HK-2 (cell line): ENCODE results near the gene PUSL1.

Experiments
- DNase-seq: peaks from one replicate; pipeline ENCODE4 v3.0.0-alpha.2; 2018; ENCODE audit not compliant: unreplicated experiment

Gene PUSL1

DNA sequence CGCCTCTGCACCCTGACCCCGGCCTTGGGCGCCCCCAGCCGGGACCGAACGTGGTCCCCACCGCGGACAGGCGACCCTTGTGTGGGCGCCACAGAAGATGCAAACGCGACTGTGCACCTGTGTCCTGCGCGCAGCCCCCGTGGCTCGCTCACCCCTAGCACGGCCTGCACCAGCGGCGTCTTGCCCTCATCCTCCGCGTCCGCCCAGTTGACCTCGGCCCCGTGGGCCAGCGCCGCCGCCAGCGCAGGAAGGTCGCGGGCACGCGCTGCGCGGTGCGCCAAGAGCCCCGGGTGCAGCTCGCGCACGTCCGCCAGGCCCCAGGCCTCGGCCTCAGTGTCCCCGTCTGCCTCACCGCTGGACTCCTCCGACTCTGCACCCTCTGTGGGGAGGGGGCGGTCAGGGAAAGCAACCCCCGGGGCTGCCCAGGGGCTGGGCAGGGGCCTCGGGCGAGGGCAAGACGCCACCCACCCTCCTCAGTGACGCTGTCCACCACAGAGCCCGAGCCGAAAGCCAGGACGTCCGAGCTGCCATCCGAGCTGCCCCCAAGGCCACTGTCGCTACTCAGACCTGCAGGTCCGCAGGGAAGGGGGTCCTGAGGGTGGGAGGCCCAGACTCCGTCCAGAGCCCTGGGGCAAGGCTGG lies 14.0 kb upstream of the PUSL1 start:
- DNase-seq = no peak

DNA sequence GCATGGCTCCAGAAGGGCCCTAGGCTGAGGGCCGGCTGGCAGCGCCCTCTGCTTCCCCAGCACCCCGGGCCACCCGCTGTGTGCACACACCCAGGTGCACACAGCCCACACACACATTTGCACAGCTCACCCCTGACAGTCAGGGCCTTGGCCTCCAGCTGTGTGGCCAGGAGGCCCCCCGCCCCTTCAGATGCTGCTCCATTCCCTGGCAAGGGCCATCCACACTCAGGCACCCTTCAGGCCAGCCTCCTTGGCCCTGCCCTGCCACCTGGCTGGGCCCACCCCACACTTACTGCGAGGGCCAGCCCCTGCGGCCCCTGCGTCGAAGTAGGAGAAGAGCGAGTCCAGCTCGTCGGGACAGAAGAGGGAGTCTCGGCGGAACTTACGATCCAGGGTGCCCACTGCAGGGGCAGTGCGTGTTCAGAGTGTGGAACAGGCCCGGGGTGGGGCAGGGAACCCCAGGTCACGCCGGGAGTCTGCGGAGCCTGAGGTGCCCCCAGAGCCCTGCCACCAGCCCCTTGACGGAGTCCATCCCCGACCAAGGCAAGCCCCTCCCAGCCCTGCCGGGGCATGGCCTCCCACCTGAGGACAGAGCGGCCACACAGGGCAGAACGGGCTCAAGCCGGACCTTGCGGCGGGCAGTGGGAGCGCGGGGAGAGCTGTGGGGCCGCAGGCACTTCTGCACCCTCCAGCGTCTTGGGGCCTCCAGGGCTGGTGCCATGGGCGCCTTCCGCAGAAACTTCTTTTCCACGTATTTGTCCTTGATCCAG lies 13.1 kb upstream of the PUSL1 start:
- DNase-seq = no peak

DNA sequence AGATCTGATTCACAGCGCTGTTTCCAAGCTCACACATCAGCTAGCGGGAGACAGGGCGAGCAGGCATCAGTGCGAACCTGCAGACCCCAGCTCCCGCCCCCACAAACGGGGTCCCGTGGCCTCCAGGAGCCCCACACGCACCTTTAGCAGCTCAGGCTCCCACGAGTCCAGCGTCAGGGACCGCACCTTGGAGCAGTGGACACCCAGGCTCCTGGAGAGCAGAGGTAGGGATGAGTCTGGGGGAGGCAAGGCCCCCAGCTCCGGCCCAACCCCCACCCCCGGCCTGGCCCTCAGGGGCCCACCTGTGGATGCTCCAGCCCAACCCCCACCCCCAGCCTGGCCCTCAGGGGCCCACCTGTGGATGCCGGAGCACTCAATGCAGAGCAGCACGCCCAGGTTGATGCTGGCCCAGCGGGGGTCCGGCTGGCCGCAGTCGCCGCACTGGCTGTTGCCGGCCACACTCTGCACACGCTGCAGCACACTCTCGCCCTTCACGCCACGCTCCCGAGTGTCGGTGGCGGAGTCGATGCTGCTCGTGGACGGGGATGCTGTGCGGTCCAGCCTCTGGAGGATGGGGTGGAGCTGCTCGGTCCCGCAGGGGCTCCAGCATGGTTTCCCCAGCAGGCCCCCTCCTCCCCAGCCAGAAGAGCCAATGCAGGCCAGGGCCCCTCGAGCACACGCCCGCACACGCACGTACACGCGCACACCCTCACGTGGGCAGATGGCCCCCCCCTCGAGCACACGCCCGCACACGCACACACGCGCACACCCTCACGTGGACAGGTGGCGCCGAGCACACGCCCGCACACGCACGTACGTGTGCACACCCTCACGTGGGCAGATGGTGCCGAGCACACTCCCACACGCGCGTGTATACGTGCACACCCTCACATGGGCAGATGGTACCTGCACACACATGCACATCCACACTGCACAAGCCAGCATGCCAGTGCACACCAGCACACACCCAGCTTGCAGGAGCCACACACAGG lies 12.0 kb upstream of the PUSL1 start:
- no peak for DNase-seq

DNA sequence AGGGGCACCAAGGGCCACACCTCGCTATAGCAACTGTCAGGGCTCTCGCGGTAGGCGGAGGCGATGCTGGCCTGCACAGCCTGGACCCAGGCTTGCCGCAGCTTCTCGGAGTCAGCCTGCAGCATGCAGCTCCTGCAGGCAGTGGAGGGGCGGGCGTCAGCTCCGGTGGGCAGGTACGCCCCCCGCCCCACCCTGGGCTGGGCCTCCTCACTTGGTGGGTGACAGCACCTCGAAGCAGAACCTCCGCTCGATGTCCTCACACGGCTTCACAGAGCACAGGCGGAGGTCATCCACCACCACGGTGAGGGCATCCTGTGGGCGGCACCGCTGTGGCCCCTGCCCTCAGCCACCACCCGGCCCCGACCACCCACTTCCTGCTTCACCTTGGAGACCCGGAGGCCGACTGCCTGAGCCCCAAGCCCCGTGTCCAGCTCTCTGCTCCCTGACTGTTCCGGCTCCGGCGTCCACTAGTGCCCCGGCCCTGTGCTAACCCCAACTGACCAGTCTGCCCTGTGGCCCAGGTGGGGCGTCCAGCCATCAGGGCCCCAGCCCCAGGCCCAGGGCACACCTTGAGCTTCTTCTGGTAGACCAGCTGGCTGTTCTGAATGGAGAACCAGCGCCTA lies 10.5 kb upstream of the PUSL1 start:
- no peak for DNase-seq

DNA sequence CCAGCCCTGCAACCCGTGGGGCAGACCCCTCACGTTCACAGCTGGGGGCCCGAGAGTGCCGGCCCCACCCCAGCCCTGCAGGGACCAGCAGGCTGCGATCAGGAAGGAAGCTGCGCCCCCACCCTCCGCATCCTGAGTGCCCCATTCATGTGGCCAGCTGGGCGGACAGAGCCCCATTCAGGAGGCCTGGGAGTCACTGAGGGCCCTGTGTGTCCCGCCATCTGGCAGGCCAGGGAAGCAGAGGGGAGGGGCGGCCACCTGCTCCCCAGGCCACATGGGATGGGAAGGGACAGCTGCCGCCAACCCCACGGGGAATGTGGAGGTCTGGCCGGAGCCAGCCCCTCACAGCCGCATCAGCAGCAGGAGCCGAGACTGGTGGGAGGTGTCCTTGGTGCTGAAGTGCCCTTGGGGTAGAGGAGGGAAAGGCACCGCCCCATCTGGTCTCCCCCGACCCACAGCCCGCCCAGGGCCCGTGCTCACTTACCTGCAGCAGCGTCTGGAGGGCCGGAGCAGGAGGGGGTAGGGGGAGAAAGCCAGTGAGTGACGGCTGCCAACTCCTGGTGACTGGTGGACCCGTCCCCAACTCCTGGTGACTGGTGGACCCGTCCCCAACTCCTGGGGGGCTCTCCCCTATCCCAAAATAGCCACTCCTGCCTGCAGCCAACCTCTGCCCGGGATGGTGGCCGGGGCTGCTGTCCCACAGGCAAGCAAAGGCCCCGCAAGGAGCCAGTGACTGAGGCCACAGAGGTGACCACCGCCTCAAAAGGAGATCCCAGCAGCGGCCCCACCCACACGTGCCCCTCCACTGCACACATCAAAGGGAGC lies 9.3 kb upstream of the PUSL1 start:
- DNase-seq = no peak

DNA sequence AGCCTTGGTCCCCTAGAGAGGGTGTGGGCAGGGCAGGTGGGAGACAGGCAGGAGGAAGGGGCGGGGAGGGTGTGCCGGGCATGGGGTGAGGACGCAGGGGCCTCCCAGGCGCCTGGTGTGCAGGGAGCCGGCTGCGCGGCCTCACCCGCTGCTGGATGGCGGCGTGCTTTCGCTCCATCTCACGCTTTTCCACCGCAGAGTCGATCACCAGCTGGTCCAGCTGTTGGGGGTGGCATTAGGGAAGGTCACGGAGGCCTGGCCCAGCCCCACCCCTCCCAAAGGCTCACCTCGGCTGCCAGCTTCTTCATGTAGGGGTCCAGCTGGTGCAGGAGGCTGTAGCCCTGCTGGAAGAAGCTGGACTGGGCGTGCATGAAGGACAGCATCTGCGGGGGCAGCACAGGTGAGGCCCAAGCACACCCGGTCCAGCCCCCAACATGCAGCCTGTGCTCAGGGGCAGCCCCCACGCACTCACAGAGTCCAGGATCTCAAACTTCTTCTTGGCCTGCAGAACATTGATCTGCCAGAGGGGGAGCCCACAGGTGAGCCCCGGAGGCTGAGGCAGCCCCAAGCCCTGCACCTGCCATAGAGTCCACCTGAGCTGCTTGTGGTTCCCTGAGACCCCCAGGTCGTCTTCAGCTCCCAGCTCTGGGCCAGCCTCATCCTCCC lies 8.6 kb upstream of the PUSL1 start:
- no peak for DNase-seq

DNA sequence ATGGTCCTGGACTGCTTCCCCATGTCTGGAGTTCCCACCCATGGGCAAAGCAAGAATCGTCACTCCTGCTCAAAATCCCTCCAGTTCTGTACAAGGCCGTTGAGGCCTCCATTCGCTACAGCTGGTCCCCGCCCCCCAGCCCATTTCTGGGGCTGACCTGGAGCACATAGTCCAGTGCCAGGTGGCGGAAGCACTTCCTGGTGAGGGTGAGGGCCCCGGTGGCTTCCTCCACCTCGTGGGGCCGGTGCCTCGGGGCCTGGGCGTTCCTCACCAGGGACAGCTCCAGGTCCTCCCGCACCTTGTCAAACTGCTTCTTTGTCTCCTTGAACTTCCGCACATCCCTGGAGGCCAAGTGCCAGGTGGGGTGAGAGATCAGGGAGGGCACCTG lies 8.1 kb upstream of the PUSL1 start:
- DNase-seq = no peak

DNA sequence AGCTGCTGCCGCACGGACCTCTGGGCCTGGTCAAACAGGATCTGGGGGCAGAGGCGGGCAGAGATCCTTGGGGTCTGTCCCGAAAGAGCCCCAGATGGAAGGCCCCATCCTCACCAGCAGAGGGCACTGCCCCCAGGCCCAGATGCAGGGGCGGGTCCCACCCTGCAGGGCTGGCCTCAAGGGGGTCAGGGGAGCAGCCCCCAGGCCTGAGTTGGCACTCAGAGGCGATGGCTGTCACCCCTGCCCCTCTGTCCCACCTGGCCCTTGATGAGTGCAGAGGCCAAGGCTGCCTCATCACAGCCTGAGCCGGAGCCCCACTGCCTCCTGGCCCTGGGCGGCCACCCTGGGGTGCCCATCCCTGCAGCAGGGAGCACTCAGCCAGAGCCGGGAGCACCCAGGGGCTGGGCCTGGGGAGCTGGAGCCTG lies 6.4 kb upstream of the PUSL1 start:
- DNase-seq = no peak

DNA sequence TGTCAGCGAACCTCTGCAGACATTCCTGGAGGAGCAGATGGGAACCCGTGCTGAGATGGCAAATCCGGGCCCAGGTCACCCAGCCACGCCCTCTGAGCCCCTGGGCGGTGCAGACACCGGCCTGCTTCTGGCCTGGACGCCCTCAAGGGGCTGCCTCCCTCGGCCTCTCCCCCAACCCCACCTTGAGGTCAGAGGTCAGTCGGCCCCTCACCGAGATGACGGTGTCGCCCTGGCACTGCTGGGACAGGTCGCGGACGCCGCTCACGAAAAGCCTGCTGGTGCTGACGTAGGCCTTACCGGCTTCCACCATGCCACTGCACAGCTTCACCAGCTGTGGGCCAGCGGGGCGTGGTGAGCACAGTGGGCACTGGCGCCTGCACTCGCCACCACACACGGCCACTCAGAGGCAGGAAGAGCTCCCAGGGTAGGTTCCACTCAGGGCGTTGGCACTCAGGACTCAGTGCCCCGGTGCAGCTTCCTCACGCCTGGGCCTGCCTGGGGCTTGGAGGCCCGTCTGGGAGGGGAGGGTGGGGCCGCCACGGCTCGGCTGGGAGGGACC lies 5.4 kb upstream of the PUSL1 start:
- DNase-seq = no peak

DNA sequence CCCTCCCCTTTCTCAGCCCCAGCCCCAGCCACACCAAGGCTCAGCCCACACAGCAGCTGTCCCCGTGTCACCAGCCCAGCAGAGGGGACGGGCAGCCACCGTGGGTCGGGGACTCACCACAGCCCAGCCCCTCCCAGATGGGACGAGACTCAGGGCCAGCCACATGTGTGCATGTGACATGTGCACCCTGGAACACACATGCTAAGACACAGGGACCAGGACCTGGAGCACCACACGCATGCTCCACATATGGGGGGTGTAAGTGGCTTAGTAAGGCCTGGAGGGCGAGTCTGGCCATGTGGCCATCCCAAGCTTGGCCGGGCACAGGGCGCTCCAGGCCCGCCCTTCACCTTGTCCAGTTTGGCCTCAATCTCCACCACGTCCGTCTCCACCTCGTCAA lies 4.7 kb upstream of the PUSL1 start:
- no peak for DNase-seq

DNA sequence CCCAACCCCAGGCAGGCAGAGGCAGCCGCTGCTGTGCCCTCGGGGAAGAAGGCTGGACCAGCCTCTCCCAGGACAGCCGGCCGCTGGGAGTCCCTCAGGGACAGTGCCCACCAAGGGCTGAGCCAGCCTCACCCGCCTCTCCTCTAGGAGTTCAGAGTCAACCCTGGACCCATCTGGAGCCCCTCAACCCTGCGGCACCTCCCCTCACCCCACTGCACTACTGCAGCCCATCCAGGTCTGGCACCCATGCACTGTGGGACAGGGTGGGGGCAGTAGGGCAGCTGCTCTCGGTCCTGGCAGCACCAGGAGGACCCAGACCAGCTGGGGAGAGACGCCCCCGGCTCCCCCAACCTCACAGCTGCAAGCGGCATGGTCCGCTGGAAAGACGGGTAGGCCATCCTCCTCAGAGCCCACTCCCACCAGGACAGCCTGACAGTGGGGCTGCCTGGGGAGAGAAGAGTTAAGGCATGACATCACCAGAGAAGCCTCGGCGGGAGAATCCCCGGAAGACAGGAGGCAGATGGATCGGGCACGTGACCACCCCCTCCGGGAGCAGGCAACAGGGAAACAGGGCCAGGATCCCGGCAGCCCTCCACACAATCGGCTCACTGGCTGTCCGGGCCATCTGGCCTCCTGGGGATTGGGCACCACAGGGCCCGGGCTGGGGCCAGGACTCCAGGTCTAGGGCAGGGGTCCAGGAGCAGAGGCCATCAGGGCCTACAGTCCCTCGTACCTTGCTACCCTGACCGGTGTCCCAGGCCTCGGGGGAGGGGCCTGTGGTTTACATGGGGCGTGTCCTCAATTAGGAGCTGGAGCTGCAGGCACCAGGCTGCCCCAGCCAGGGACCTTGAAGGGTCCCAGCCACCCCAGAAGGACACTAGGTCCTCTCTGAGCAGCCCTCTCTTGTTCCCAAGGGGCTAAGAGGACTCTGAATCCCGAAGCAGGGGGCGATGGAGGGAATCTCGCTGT lies 3.8 kb upstream of the PUSL1 start:
- peak; percentile 88 for DNase-seq

DNA sequence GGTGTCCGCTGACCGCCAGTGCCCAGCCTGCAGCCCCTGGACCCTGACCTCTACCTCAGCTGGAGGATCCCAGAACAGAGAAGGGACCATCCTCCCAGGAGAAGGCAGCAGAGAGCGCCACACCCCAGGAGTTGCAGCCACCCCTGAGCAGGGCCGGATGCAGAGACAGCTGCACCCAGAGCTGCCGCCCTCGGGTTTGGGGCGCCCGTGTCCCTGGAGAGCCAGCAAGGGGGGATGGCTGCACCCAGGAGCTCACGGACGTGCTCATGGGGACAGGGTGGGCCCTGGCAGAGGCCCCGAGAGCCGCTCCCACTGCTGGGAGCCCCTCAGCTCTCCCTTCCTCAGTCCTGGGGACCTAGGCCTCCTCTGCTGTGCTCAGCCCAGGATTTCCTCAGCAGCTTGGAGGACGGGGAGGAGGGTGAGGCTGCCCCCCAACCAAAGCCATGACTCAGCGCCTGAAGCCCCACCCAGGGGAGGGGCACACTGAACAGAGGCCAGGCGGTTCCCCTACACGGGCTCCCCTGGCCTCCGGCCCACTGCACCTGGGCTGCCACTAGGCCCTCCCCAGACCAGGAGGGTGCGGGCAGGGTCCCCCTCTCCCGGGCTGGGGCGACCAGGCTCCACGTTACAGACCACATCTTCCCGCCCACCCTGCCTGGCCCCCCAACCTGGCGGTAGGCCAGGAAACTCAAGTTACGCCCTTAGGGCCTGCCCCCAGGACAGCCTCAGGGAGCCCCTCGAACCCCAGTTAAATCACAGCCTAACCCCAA lies 2.9 kb upstream of the PUSL1 start:
- DNase-seq = peak; percentile 83

DNA sequence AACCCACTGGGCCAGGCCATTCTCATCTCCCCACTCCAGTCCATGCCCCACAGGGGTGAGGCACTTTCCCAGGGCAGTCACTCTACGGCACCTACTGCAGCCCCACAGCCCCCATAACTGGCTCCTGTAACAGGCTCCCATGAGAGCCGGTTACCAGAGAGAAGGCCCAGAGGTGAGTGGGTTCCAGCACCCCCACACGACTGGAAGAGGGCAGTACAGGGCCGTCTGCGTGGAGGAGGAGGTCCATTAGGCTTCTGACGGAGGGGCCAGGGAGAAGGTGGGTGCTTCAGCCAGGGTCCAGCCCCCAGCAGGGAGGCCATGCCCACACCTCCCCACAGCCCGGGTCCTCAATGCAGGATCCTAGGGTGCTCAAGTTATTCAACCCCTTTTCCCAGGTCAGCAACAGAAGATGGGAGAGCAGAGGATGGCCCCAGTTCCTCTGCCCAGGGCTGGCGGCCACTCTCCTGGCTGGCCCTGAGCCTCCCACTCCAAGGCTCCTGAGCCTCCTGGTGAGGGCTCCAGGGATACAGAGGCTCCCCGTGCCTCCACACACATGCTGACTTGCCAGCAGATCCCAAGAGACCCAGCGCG lies 2.2 kb upstream of the PUSL1 start:
- no peak for DNase-seq

DNA sequence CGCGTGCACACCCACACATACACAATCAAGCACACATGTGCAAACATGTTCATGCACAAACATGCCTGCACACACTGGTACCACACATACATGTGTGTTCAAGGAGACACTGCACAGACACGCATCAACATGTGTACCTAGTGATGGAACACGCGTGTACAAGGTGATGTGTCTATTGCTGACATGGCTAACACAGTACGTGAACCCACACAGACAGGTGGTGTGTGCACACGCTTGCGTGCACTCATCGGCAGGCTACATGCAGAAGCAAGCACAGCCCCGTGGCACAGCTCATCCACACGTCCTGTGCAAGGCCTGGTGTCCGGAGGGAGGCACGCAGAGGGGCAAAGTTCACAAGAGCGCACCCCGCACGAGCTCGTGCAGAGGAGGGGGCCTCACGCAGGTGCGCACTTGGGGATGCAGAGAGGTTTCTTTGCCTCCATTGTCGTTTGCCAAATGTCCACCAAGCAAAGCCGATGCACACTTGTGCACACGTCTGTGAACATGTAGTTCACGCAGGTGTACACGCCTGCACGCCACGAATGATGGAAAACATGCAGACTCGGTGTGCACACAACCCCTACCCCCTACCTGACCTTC lies 1.6 kb upstream of the PUSL1 start:
- no peak for DNase-seq

DNA sequence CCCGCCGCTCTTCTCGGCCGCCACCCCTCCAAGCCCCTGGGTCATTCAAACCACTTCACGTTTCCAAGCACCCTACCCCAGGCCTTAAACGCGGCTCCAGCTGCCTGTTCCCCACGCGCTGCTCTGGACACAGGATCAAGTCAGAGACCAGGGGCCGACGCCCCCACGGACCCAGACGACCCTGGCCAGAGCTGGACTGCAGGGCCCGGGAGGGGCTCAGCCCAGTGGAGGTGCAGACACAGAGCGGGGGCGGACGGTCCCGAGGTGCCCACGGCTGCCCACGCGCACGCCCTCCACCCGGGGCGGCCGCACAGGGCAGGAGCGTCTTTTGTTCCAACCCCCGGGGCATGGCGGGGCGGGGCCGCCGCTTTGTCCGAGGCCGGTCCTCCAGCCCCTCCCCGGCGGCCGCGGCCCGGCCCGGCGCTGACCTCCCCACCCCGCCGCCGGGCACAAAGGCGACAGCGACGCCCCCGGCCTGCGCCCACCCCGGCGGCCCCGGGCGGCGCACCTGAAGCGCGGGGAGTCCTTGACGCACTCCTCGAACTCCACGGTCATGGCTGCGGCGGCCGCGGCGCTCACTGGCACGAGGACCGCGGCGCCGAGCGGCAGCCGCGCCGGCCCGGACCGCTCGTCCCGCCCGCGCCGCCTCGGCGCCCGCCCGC lies 1.0 kb upstream of the PUSL1 start:
- DNase-seq = peak; percentile 55

DNA sequence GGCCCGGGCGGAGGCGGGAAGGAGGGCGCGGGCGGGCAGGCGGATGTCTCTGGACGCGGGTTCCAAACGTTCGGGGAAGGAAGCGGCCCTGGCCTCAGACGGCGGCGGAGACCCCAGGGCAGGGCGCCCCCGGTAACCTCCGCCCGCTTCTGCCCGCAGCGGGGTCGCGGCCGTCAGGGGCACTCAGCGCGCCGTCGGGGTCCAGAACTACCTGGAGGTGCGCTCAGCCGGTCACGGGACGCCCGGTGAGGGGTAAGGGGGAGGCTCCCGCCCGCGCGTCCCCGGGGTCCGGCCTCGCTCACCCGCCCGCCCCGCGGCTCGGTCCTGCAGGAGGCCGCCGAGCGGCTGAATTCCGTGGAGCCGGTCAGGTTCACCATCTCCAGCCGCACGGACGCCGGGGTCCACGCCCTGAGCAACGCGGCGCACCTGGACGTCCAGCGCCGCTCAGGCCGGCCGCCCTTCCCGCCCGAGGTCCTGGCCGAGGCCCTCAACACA lies 406 bp downstream of the PUSL1 start:
- DNase-seq = no peak
